ENCODE data around the gene CNKSR1.
A peak's percentile ranks its signal among the peaks of the same experiment; 100 is the strongest.

CNKSR1 gene

DNA sequence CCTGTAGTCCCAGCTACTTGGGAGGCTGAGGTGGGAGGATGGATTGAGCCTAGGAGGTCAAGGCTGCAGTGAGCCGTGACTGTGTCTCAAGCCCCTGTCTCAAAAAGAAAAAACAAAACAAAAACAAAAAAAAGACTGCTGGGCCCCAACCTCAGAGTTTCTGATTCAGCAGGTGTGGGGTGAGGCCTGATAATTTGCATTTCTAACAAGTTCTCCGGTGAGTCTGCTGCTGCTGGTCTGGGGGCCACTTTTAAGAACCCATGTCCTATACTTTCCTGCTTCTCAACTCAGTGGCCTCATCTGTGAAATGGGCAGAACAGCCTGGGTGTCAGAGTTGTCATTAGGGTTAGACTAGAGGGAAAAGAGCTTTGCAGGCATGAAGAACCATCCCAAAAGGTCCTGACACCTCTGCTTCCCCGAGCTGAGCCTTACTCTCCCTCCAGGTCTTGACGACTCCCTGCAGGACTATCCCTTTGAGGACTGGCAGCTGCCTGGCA lies 2.8 kb downstream of the CNKSR1 start:
- no peak for FAIRE-seq
- DNase-seq (ENCODE audit: insufficient read length, low spot score), result no peak
- TF ChIP-seq, protein P1, sequence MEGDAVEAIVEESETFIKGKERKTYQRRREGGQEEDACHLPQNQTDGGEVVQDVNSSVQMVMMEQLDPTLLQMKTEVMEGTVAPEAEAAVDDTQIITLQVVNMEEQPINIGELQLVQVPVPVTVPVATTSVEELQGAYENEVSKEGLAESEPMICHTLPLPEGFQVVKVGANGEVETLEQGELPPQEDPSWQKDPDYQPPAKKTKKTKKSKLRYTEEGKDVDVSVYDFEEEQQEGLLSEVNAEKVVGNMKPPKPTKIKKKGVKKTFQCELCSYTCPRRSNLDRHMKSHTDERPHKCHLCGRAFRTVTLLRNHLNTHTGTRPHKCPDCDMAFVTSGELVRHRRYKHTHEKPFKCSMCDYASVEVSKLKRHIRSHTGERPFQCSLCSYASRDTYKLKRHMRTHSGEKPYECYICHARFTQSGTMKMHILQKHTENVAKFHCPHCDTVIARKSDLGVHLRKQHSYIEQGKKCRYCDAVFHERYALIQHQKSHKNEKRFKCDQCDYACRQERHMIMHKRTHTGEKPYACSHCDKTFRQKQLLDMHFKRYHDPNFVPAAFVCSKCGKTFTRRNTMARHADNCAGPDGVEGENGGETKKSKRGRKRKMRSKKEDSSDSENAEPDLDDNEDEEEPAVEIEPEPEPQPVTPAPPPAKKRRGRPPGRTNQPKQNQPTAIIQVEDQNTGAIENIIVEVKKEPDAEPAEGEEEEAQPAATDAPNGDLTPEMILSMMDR (IDR thresholded peaks at IDR 0.05; ENCODE audit: insufficient read depth, missing control alignments), result no peak

DNA sequence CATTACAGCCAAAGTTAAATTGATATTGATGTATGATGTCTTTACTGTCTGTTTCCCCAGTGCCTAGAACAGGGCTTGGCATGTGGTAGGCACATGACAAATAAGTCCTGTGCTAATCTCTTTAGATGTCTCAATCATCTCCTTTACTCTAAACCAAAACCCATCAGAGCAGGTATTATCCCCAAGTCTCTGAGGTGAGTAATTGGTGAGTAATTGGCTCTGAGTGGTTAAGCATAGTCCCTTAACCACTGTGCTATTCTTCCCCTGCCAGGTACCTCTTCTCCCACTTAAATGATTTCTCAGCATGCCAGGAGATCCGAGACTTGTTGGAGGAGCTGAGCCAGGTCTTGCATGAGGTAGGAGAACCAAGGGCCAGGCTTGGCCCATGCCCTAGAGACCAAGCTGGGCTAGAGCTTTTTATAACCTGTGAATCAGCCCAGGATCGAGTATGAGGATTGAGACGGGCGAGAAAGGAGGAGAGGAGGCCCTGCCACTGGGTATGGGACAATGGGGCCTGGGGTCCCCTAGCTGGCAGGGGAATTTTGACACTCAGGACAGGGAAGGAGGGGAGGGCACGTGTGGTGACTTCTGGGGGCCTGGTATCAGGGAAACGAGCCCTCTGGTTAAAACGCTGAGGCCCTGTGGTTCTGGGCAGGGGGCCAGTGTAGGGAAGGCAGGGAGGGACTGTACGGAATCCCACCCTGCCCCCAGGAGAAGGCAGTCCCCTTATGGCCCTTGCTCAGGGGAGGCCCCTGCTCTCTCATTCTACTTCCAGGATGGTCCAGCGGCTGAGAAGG lies 4.5 kb downstream of the CNKSR1 start:
- FAIRE-seq (no peak), DNase-seq (ENCODE audit: insufficient read length, low spot score) (peak; percentile 55)
- TF ChIP-seq, protein P1 (IDR thresholded peaks at IDR 0.05; ENCODE audit: insufficient read depth, missing control alignments), result no peak

DNA sequence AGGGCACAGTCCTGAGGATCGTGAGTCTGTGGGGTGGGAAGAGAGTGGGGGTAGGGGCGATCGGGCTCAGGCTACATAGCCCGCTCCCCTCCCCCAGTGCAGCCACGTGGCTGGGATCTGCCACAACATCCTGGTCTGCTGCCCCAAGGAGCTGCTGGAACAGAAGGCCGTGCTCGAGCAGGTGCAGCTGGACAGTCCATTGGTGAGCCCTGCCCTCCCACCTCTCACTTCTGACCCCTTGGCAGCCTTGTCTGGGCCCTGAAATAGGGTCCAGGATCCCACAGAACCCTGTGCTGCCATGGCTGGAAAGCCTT lies 5.0 kb downstream of the CNKSR1 start:
- TF ChIP-seq, protein P1 (IDR thresholded peaks at IDR 0.05; ENCODE audit: insufficient read depth, missing control alignments), result no peak
- FAIRE-seq, result no peak

DNA sequence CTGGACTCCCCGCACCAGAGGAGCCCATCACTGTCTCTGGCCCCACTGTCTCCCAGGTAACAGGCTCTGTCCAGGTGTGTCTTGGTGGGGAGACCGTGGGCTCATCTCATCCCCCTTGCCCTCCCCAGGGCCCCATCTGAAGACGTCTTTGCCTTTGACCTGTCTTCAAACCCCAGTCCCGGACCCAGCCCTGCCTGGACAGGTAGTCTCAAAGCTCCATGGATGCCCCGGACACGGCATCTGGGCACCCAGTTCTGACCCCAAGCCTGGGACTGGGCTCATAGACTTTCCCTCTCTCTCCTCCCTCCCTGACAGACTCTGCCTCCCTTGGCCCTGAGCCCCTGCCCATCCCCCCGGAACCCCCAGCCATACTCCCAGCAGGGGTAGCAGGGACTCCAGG lies 6.8 kb downstream of the CNKSR1 start:
- FAIRE-seq (no peak), DNase-seq (ENCODE audit: insufficient read length, low spot score) (no peak)
- TF ChIP-seq, protein P1 (IDR thresholded peaks at IDR 0.05; ENCODE audit: insufficient read depth, missing control alignments), result no peak

More for the DNA sequence above, 5.0 kb downstream of the CNKSR1 start:
- no peak for DNase-seq (ENCODE audit: insufficient read length, low spot score)

DNA sequence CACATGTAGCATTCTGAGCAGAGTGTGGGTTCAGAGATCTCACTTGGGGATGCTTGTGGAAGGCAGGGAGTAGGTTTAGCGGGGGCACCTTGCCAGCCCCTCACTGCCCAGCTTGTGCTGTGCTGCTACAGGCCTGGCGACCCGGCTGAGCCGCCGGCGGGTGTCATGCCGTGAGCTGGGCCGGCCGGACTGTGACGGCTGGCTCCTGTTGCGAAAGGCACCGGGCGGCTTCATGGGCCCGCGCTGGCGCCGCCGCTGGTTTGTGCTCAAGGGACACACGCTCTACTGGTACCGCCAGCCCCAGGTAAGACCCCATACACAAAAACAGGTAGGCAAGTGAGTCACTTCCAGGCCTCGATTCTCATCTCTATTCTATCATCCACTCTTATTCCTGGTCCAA lies 7.6 kb downstream of the CNKSR1 start:
- FAIRE-seq (no peak), DNase-seq (ENCODE audit: insufficient read length, low spot score) (no peak)
- TF ChIP-seq, protein P1 (IDR thresholded peaks at IDR 0.05; ENCODE audit: insufficient read depth, missing control alignments), result no peak

DNA sequence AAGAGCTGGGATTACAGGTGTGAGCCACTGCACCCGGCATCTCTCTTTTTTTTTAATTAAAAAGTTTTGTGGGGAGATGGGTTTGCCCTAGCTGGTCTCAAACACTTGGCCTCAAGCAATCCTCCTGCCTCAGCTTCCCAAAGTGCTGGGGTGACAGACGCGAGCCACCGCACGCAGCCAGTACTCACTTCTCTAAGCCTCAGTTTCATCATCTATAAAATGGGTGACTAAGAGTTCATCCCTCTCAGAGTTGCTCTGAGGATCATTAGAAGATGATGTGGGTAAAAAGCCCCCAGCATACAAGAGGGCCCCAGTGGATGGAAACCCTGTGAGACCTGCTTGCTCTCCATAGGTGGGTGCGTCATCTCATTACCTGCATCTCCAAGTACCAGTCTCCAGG lies 10.6 kb downstream of the CNKSR1 start:
- no peak for DNase-seq (ENCODE audit: insufficient read length, low spot score)
- no peak for FAIRE-seq
- TF ChIP-seq, protein P1 (IDR thresholded peaks at IDR 0.05; ENCODE audit: insufficient read depth, missing control alignments), result no peak

DNA sequence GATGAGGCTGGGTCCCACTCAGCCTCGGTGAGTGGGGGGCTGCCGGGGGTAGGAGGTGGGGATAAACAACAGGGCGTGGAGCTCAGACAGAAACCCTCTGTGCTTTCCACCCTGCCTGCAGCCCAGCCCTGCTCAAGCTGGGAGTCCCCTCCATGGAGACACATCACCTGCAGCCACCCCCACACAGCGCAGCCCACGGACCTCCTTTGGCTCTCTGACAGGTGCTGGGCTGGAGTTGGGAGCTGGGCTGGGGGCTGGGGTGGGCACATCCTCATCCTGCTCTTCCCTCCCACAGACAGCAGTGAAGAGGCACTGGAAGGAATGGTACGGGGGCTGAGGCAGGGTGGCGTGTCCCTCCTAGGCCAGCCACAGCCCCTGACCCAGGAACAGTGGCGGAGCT lies 11.2 kb downstream of the CNKSR1 start:
- TF ChIP-seq, protein P1 (IDR thresholded peaks at IDR 0.05; ENCODE audit: insufficient read depth, missing control alignments), result no peak
- no peak for DNase-seq (ENCODE audit: insufficient read length, low spot score)
- no peak for FAIRE-seq
